Prostate gland (tissue), 2 donors: Measurements from ENCODE around the gene ERC2. TPM values are rescaled to one million over a fixed set of nuclear protein-coding genes. Genes with fewer than 3 reads are reported as not detected.

Source experiments
- DNase-seq: peaks from one replicate; pipeline ENCODE4 v3.0.0-alpha.2; 2019; ENCODE audit warnings: low spot score
- H3K27ac ChIP-seq, 2 donors: fragments of 200-600 bp; sonication (generic); 2 replicates each; pipeline ENCODE4 v1.5.1; 2017 to 2019
- H3K27me3 ChIP-seq: fragments of 200-600 bp; sonication (generic); replicated peaks from 2 replicates; pipeline ENCODE4 v1.5.1; 2019; ENCODE audit not compliant: insufficient read depth
- H3K36me3 ChIP-seq, 2 donors: fragments of 200-600 bp; sonication (generic); 1 replicate in 1 of 2; 2 replicates in 1 of 2; pipeline versions ENCODE4 v1.5.1 to v1.8.1; 2017 to 2019
- H3K4me1 ChIP-seq: fragments of 200-600 bp; sonication (generic); replicated peaks from 2 replicates; pipeline ENCODE4 v1.5.1; 2019
- H3K4me3 ChIP-seq, 2 donors: fragments of 200-600 bp; sonication (generic); 2 replicates each; pipeline ENCODE4 v1.5.1; 2017 to 2019
- H3K9me3 ChIP-seq: fragments of 200-600 bp; sonication (generic); 2 replicates; pipeline ENCODE4 v1.5.1; 2017
- CTCF ChIP-seq, 4 experiments: fragments of 200-600 bp in 2 of 4; fragments of 450-650 bp in 2 of 4; sonication (generic) in 2 of 4; IDR thresholded peaks; 1 replicate in 3 of 4; 2 replicates in 1 of 4; pipeline ENCODE4 v1.5.1; 2016 to 2019; ENCODE audit warnings: antibody characterized with exemption in 4 of 4, mild to moderate bottlenecking in 2 of 4, moderate library complexity in 2 of 4
- POLR2A ChIP-seq: fragments of 450-650 bp; IDR thresholded peaks from one replicate; pipeline ENCODE4 v1.6.1; 2016; ENCODE audit warnings: antibody characterized with exemption, mild to moderate bottlenecking
- POLR2AphosphoS5 ChIP-seq: sonication (generic); formaldehyde crosslinking; IDR thresholded peaks from one replicate; pipeline ENCODE4 v1.6.1; 2017; ENCODE audit warnings: antibody characterized with exemption
- WGBS: methylation state at CpG from one replicate; pipeline ENCODE4 v1.1.5; 2018; 5-methylcytosine and 5-hydroxymethylcytosine counted together
- intact Hi-C: fragments of 100-400 bp; cut with DNase I; formaldehyde crosslinking; loops from one replicate; pipeline ENCODE4 v1.14.2; 2022
- total RNA-seq, 2 donors: library from RNA; depleted of rRNA; stranded (reverse); fragments of >200 nt; gene quantifications; one replicate each; pipeline ENCODE4 v1.1.0, GENCODE V29; 2016

ERC2 gene
- total RNA-seq, 2 donors from 2014 or later = 1.0 to 2.7 TPM

GRCh38 chr3:56123487-56123886 lies 344.8 kb downstream of the ERC2 start:
- DNase-seq = no peak
- no peak for TF ChIP-seq CTCF (IDR thresholded peaks at IDR 0.05)
- no peak for TF ChIP-seq POLR2AphosphoS5
- TF ChIP-seq POLR2A = no peak
- 93% methylated on average over 3 of the region's 3 CpGs for WGBS
- H3K27me3 ChIP-seq = no peaks in the 10 kb centered on the region
- no peaks in the 10 kb centered on the region for H3K9me3 ChIP-seq
- H3K4me1 ChIP-seq = no peaks in the 10 kb centered on the region
- intact Hi-C loops = no loop called here
- no peak overlapping the region for H3K27ac ChIP-seq
- no peaks in the 10 kb centered on the region for H3K36me3 ChIP-seq
- no peak overlapping the region for H3K4me3 ChIP-seq

DNA sequence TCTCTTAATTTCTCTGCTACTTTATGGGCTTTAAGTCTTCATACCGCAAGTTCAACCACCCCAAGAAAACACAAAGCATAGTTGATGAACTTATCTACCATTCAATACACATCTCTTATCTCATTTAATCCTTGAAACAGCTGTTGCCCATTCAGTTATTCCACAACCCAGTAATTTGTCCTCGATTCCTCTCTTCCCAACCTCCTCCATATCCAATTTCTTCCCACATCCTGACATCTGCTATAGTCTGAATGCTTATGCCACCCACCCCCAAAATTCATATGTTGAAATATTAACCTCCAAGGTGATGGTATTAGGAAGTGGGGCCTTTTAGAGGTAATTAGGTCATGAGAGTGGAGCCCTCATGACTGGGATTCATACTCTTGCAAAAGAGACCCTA lies 345.4 kb downstream of the ERC2 start:
- Histone ChIP-seq H3K9me3 (no peaks in the 10 kb centered on the region), H3K4me1 (no peaks in the 10 kb centered on the region), H3K27me3 (no peaks in the 10 kb centered on the region), H3K36me3 (no peaks in the 10 kb centered on the region), H3K27ac (no peak overlapping the region), H3K4me3 (no peak overlapping the region)
- DNase-seq = no peak
- intact Hi-C loops = no loop called here
- TF ChIP-seq POLR2A (no peak), CTCF (IDR thresholded peaks at IDR 0.05) (no peak), POLR2AphosphoS5 (no peak)
- WGBS = 89% methylated on average over 2 of the region's 2 CpGs

DNA sequence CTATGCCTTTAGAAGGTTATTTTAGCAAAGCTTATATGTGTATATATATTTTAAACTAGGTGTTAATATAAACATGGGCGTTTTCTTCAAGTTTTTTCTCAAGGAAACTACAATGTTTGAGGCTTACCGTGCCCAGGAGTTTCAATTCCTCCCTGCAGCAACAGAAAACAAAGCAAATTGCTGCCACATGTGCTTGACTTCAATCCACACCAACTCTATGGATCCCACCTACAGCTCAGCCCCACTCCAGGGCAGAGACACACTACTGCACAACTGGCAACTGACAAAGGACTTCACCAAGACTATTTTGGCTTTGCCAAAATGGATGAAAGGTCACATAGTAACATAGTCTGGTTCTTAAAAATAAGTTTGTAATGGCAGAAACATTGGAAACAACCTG lies 346.6 kb downstream of the ERC2 start:
- WGBS = 85% methylated on average over 2 of the region's 2 CpGs
- TF ChIP-seq CTCF (IDR thresholded peaks at IDR 0.05) = no peak
- TF ChIP-seq POLR2AphosphoS5 = no peak
- no peak for TF ChIP-seq POLR2A
- no peak overlapping the region for H3K27ac ChIP-seq
- intact Hi-C loops = no loop called here
- no peaks in the 10 kb centered on the region for H3K4me1 ChIP-seq
- H3K36me3 ChIP-seq = no peaks in the 10 kb centered on the region
- no peak for DNase-seq
- H3K9me3 ChIP-seq = no peaks in the 10 kb centered on the region
- H3K27me3 ChIP-seq = no peaks in the 10 kb centered on the region
- H3K4me3 ChIP-seq = no peak overlapping the region

DNA sequence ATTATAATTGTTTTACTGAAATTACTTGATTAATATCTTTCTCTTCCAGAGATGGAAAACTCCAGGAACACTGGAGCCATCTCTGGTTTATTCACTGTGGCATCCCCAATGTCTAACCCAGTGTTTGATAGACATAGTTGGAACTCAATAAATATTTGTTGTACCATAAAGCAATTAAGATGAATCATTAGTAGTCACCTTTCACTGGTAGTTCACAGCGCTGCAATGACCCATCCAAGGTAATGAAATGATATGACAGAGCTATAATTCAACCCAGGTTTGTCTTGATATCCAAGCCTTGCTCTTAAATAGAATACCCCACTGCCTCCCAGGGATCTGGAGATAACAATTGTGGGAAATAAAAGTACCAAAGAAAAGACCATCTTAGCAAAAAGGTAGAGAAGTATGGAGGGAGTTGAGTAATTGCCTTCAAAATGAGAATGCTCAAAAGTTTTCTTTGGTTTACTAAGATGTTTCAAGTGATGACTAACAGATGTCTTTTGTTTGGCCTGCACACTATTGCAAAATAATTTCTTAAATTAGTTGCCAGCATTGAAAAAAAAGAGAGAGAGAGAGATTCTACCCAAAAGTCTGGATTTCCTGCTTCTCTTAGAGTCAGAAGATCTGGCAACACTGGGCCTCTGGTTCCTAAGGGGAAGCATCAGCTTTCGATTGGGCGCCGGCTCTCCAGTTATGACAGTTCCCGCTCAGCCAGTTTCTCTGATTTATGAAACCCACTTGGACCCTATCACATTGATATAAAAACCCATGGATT lies 348.5 kb downstream of the ERC2 start:
- no peaks in the 10 kb centered on the region for H3K27me3 ChIP-seq
- H3K27ac ChIP-seq = no peak overlapping the region
- no peaks in the 10 kb centered on the region for H3K9me3 ChIP-seq
- DNase-seq = no peak
- TF ChIP-seq POLR2A (no peak), POLR2AphosphoS5 (no peak), CTCF (IDR thresholded peaks at IDR 0.05) (no peak)
- H3K4me1 ChIP-seq = no peaks in the 10 kb centered on the region
- WGBS = 86% methylated on average over 5 of the region's 5 CpGs
- H3K36me3 ChIP-seq = no peaks in the 10 kb centered on the region
- H3K4me3 ChIP-seq = no peak overlapping the region
- intact Hi-C loops = no loop called here

- 22% methylated on average over 1 of the region's 1 CpG for WGBS
- no peak for TF ChIP-seq CTCF (IDR thresholded peaks at IDR 0.05)
- TF ChIP-seq POLR2A = no peak
- TF ChIP-seq POLR2AphosphoS5 = no peak
- no peaks in the 10 kb centered on the region for H3K9me3 ChIP-seq
Observed at GRCh38 chr3:56118968-56119367, 349.3 kb downstream of the ERC2 start.

More at GRCh38 chr3:56118968-56119367, 349.3 kb downstream of the ERC2 start:
- intact Hi-C loops = no loop called here
- no peak overlapping the region for H3K4me3 ChIP-seq
- H3K4me1 ChIP-seq = no peaks in the 10 kb centered on the region
- H3K27me3 ChIP-seq = no peaks in the 10 kb centered on the region
- no peak overlapping the region for H3K27ac ChIP-seq
- no peak for DNase-seq
- no peaks in the 10 kb centered on the region for H3K36me3 ChIP-seq
